Ovary (tissue), 9 donors: Measurements from ENCODE around the gene INTS11. TPM values are rescaled to one million over a fixed set of nuclear protein-coding genes. Genes with fewer than 3 reads are reported as not detected.

Experiments used
- DNase-seq, 5 donors: peaks; one replicate each; pipeline ENCODE4 v3.0.0-alpha.2; 2019 to 2020
- H3K27ac ChIP-seq, 2 donors: fragments of 200-600 bp; one replicate each; pipeline versions ENCODE4 v1.5.1 to v1.8.0; 2019 to 2022
- H3K27me3 ChIP-seq: fragments of 200-600 bp; one replicate; pipeline ENCODE4 v1.8.0; 2022
- H3K36me3 ChIP-seq: fragments of 200-600 bp; sonication (generic); one replicate; pipeline ENCODE4 v1.5.1; 2019
- H3K4me1 ChIP-seq: one replicate; pipeline ENCODE4 v1.8.1; 2013; ENCODE audit warnings: mild to moderate bottlenecking, moderate library complexity; ENCODE audit not compliant: insufficient read depth
- H3K4me3 ChIP-seq: fragments of 200-600 bp; sonication (generic); one replicate; pipeline ENCODE4 v1.5.1; 2017
- H3K9me3 ChIP-seq, 2 donors: fragments of 200-600 bp in 1 of 2; sonication (generic) in 1 of 2; one replicate each; pipeline versions ENCODE4 v1.5.1 to v1.8.1; 2013 to 2019; ENCODE audit warnings: mild to moderate bottlenecking in 1 of 2, moderate library complexity in 1 of 2
- CTCF ChIP-seq, 3 donors: fragments of 450-650 bp in 2 of 3; fragments of 200-600 bp in 1 of 3; IDR thresholded peaks; one replicate each; pipeline versions ENCODE4 v1.5.1 to v1.8.0; 2016 to 2022; ENCODE audit warnings: antibody characterized with exemption in 3 of 3, mild to moderate bottlenecking in 1 of 3
- EP300 ChIP-seq: sonication (generic); formaldehyde crosslinking; IDR thresholded peaks from one replicate; pipeline ENCODE4 v1.6.1; 2017; ENCODE audit warnings: antibody characterized with exemption
- POLR2A ChIP-seq: fragments of 450-650 bp; IDR thresholded peaks from one replicate; pipeline ENCODE4 v1.6.1; 2017; ENCODE audit warnings: antibody characterized with exemption, mild to moderate bottlenecking, moderate library complexity
- WGBS, 3 donors: extraction: QIAGEN DNeasy Blood & Tissue Kit in 1 of 3; methylation state at CpG; one replicate each; pipeline versions ENCODE4 v1.1.5 to v1.1.7; 2013 to 2017; 5-methylcytosine and 5-hydroxymethylcytosine counted together
- intact Hi-C, 4 donors: fragments of 100-400 bp; cut with DNase I; formaldehyde crosslinking; loops; one replicate each; pipeline versions ENCODE4 v1.11.0 to v1.15.1; 2022 to 2023
- polyA plus RNA-seq, 2 donors: library from polyadenylated mRNA; stranded (reverse); fragments of 200-250 nt in 1 of 2; fragments of 350-450 nt in 1 of 2; fragmentation: Illumina TruSeq in 1 of 2; extraction: RNeasy Lipid Tissue Mini Kit (QIAGEN cat#74804) in 1 of 2; gene quantifications; one replicate each; pipeline ENCODE4 v1.2.3, GENCODE V29; 2013 to 2014
- total RNA-seq, 7 donors: library from RNA; depleted of rRNA in 2 of 7; stranded (reverse); fragments of >200 nt in 2 of 7; fragmentation: NEBNext Ultra II Directional in 3 of 7; extraction: Animal tissue kit (Norgen Biotek cat#: 25700) in 3 of 7; gene quantifications; one replicate each; pipeline versions ENCODE4 v1.1.0 to v1.2.4, GENCODE V29; 2016 to 2023
- donor health status: DM: no; HTN: no; CAD: no; lungs with moderate emphysema.
- donor health status: DM: no; HTN: no; CAD: no.
- donor health status: Bipolar disorder and iron deficiency.
- donor health status: DM: yes; HTN: yes; CAD: no.
- donor health status: DM: no; HTN: no; CAD: no.
- donor health status: DM: yes; HTN: yes; CAD: no.

Gene INTS11
- total and polyA plus RNA-seq, 9 donors: 72.6 to 135 (median 109) TPM

- Histone ChIP-seq H3K9me3 (no peaks in the 10 kb centered on the region), H3K27me3 (no peaks in the 10 kb centered on the region), H3K4me1 (peaks cover 24% of the 10 kb centered on the region), H3K27ac (no peak overlapping the region), H3K36me3 (no peaks in the 10 kb centered on the region), H3K4me3 (no peak overlapping the region)
- intact Hi-C loops: no loop called here
- peak in 2 of 5 donors; percentile 19 to 55 for DNase-seq
- no peak for TF ChIP-seq CTCF (IDR thresholded peaks at IDR 0.05)
- TF ChIP-seq POLR2A: no peak
- TF ChIP-seq EP300: no peak
- 80 to 83% (median 82%) methylated on average over 31 of the region's 31 CpGs for WGBS, 3 donors
Measured at GRCh38 chr1:1302951-1303509, 21.4 kb downstream of the INTS11 start.

- Histone ChIP-seq H3K4me1 (peaks cover 24% of the 10 kb centered on the region), H3K4me3 (no peak overlapping the region), H3K9me3 (no peaks in the 10 kb centered on the region), H3K36me3 (no peaks in the 10 kb centered on the region), H3K27ac (no peak overlapping the region), H3K27me3 (no peaks in the 10 kb centered on the region)
- intact Hi-C loops: no loop called here
- no peak for TF ChIP-seq CTCF (IDR thresholded peaks at IDR 0.05)
- TF ChIP-seq EP300: no peak
- no peak for TF ChIP-seq POLR2A
- DNase-seq: no peak
- WGBS, 3 donors: 83 to 90% (median 84%) methylated on average over 9 of the region's 9 CpGs
Measured at GRCh38 chr1:1302006-1302430, 22.4 kb downstream of the INTS11 start.

- H3K4me3 ChIP-seq: no peak overlapping the region
- no peaks in the 10 kb centered on the region for H3K9me3 ChIP-seq
- WGBS, 3 donors: 81 to 87% (median 84%) methylated on average over 11 to 12 of the region's 12 CpGs
- H3K27me3 ChIP-seq: no peaks in the 10 kb centered on the region
- no peaks in the 10 kb centered on the region for H3K36me3 ChIP-seq
- DNase-seq: no peak
- no peak overlapping the region for H3K27ac ChIP-seq
- TF ChIP-seq EP300: no peak
- intact Hi-C loops: no loop called here
- peaks cover 9% of the 10 kb centered on the region for H3K4me1 ChIP-seq
Measured at GRCh38 chr1:1300352-1300739, 24.1 kb downstream of the INTS11 start.

GRCh38 chr1:1299686-1300351, 24.6 kb downstream of the INTS11 start:
- intact Hi-C loops: loop anchor here in 3 of 4 donors (10.0 kb wide), 2 partner anchors 255 to 315 kb away; partner anchors contain the start of gene PERM1 (in 2 of the 3)
- H3K27ac ChIP-seq: no peak overlapping the region
- no peaks in the 10 kb centered on the region for H3K27me3 ChIP-seq
- WGBS, 3 donors: 77 to 79% (median 78%) methylated on average over 19 to 22 of the region's 22 CpGs
- TF ChIP-seq CTCF (IDR thresholded peaks at IDR 0.05) (no peak), EP300 (no peak)
- H3K36me3 ChIP-seq: no peaks in the 10 kb centered on the region
- peaks cover 6% of the 10 kb centered on the region for H3K4me1 ChIP-seq
- H3K9me3 ChIP-seq: no peaks in the 10 kb centered on the region
- no peak overlapping the region for H3K4me3 ChIP-seq
- no peak for DNase-seq
